GM04504 (cell line): Measurements from ENCODE around the gene CUX1.
"Not testable (repeated sequence)": the region's sequence is repeated elsewhere in the genome, so short reads cannot be mapped to it uniquely, and the experiment has no call there.

Experiments
- DNase-seq: peaks from one replicate; pipeline ENCODE4 v3.0.0-alpha.2; 2012; ENCODE audit warnings: low read depth

Gene CUX1, protein sequence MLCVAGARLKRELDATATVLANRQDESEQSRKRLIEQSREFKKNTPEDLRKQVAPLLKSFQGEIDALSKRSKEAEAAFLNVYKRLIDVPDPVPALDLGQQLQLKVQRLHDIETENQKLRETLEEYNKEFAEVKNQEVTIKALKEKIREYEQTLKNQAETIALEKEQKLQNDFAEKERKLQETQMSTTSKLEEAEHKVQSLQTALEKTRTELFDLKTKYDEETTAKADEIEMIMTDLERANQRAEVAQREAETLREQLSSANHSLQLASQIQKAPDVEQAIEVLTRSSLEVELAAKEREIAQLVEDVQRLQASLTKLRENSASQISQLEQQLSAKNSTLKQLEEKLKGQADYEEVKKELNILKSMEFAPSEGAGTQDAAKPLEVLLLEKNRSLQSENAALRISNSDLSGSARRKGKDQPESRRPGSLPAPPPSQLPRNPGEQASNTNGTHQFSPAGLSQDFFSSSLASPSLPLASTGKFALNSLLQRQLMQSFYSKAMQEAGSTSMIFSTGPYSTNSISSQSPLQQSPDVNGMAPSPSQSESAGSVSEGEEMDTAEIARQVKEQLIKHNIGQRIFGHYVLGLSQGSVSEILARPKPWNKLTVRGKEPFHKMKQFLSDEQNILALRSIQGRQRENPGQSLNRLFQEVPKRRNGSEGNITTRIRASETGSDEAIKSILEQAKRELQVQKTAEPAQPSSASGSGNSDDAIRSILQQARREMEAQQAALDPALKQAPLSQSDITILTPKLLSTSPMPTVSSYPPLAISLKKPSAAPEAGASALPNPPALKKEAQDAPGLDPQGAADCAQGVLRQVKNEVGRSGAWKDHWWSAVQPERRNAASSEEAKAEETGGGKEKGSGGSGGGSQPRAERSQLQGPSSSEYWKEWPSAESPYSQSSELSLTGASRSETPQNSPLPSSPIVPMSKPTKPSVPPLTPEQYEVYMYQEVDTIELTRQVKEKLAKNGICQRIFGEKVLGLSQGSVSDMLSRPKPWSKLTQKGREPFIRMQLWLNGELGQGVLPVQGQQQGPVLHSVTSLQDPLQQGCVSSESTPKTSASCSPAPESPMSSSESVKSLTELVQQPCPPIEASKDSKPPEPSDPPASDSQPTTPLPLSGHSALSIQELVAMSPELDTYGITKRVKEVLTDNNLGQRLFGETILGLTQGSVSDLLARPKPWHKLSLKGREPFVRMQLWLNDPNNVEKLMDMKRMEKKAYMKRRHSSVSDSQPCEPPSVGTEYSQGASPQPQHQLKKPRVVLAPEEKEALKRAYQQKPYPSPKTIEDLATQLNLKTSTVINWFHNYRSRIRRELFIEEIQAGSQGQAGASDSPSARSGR (N-terminal part only)

DNA sequence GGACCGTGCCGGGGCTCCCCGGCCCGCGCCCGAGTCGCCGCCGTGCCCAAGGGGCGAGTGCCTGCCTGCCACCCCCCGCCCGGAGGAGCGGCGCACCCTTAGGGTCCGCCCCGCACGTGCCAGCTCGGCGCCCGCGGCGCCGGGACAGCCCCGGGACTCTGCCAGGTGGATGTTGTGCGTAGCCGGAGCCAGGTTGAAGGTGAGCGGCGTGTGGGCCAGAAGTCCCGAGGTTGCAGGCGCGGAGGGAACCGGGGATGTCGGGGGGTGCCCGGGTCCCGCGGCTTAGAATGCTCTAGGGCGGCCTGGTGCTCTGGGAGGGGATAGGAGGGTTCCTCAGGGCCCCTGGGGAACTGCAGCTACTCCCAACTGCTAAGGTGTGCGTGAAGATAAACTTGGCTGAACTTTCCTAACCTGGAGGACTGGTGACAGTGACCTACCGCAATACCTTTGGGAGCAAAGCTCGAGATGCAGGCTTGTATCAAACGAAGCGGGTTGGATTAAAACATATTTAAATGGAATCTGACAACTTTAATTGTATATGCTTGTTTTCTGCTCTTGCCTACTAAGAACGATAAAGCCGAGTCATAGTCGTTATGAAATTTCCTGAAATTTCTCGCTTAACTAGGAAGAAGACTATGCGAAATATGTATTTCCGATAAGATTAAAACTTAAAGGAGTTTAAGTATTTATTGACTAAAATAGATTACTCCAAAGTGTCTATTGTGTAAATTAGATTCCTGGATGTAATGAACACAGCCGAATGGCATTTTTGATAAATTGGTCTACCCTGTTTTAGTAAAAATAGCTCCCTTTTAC is at the start of gene CUX1:
Gene CUX1, plus strand, starts transcription at position 156 of the 816 bp plus-strand sequence. Its CDS starts 14 bp downstream, at position 170.
- DNase-seq = no peak

DNA sequence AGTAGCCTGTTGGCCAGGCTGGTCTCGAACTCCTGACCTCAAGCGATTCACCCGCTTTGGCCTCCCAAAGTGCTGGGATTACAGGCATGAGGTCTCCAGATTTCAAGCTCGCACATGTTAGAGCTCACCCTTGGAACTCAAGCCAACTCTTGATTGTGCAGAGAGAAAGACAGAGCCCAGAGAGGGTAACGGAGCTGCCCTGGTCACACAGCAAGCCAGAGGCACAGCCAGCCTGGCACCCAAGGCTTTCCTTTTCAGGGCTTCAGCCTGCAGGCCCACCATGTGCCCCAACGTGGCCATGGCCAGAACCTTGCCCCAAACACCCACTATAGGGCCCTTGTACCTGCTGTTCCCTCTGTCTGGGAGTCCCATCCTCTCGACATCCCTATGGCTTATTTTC is 49.1 kb upstream of the CUX1 start:
- DNase-seq = no peak

DNA sequence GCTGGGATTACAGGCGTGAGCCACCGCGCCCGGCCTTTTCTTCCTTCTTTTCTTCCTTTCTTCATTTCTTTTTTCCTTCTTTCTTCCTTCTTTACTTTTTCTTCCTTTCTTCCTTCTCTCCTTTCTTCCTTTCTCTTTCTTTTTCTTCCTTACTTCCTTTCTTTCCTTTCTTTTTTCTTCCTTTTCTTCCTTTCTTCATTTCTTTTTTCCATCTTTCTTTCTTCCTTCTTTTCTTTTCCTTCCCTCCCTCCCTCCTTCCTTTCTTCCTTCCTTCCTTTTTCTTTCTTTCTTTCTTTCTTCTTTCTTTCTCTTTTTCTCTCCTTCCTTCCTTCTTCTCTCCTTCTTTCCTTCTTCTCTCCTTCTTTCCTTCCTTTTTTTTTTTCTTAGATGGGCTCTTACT is 47.0 kb upstream of the CUX1 start:
- no peak for DNase-seq

DNA sequence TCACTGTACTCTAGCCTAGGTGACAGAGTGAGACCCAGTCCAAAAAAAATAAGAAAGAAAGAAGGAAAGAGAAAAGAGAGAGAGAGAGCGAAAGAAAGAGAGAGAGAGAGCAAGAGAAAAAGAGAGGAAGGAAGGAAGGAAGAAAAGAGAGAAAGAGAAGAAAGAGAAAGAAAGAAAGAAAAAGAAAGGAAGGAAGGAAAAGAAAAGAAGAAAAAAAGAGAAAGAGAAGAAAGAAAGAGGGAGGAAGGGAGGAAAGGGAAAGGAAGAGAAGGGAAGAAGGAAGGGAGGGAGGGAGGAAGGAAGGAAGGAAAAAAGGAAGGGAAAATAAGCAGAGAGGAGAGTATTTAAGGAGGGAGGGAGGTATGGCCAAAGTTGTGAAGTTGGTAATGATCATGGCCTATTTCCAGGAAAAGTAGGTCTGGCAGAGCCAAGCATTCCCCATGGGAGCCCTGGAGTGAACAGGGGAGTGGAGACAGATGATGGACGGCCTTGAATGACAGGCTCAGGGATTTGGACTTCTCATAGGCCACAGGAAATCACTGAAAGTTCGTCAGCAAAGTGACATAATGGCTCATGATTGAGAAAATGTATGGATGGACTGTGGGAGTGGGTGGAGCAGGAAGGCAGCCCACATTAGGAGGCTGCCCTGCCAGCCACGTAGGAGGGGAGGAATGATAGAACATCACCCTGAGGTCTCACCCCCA is 44.8 kb upstream of the CUX1 start:
- DNase-seq = no peak

DNA sequence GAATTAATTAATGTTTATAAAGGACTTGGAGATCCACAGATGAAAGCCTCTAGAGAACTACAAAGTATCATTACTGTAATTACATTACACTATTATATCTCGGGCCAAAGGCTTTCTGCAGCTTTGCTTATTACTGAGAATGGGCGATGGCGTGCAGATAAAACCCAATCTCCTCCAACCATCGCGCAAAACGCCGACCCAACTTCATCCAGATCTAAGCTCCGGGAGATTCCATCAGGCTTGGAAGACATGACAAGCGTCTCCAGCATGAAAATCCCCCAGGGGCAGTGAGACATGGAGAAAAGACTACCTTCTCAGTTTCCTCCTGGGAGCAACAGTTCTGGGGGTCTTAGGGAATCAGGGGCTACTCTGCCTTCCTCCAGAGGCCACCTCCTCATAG is 42.2 kb upstream of the CUX1 start:
- no peak for DNase-seq

DNA sequence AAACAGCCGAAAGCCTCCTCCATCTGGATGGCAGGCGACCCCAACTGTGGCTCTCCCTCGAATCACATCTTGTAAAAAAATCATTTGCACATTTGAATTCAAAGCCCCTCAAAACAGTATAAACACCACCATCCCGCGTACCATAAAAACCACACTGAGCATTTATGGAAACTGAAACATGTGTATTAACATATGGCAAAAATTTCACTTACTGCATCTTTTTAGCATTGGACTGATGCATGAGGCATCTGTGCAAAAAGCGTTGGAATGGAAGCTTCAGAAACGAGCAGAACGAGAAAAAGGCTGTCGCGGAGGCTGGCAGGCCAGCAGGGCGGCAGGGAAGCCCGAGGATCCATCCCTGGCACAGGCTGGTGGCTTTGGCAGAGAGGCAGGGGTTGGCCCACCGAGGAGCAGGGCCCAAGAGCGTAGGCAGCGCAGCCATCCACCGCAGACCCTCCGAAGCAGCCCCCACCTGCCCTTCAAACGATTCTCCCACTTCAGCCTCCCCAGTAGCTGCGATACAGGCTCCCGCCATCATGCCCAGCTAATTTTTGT is 39.3 kb upstream of the CUX1 start:
- no peak for DNase-seq

DNA sequence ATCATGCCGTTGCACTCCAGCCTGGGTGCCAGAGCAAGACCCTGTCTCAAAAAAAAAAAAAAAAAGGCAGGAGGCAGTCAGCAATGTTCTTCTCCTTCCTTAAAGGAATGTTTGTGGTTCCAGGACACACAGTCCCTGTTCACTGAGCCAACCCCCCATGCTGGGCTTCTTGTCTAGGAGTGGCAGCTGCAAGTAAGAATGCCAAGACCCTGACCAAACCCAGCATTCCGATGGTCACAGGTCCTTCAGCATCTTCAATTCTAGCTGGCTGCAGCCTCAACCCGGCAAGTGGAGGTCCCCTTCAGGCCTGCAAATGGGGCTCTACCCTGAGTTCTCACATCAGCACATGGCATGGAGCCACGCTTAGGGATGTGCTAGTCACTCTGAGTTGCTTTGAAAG is 38.2 kb upstream of the CUX1 start:
- no peak for DNase-seq

DNA sequence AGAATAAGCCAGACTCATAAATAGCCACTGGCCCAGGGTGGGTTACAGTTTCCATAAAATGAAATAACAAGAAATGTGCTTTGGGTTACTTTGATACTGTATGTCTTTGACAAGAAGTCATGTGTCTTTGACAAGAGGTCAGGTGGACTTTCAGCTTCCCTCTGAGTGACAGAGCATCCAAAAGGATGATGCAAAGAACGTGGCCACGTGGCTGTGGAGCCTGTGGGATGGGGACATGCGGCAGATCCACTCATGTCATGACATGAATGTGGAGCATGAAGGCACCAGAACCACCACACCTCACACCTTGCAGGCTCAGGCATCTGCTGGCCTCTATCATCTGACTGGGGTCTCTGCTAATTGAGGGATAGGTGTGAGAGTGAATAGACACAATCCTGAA is 37.1 kb upstream of the CUX1 start:
- no peak for DNase-seq

DNA sequence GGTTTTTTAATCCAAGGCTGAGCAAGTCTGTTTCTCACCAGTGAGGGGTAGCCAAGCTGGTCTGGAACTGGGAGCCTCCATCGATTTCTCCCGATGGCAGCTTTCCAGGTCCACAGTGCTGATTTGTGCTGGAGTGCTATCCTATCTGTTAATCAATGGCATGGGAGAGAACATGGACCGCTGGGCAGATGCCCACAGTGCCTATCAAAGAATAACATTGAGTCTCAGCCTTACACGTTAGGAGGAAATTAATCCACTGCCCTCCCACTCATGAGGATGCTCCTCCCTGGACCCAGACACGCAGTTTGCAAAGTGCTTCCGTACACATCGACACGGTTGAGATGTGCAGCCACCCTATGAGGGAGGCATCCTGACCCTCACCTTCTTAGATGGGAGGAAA is 36.0 kb upstream of the CUX1 start:
- DNase-seq = no peak

DNA sequence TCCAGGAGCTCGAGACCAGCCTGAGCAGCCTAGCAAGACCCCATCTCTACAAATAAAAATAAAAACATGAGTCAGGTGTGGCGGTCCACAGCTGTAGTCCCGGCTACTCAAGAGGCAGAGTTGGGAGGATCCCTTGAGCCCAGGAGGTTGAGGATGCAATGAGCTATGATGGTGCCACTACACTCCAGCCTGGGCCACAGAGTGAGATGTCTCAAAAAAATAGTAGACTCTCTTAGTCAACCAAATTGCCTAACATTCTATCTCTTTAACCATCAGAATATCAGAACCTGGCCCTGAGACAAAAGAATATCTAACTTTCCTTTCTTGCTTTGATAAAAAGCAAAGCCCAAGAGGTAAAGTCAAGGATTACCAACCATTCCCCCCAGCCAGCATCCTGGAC is 35.0 kb upstream of the CUX1 start:
- DNase-seq = no peak

DNA sequence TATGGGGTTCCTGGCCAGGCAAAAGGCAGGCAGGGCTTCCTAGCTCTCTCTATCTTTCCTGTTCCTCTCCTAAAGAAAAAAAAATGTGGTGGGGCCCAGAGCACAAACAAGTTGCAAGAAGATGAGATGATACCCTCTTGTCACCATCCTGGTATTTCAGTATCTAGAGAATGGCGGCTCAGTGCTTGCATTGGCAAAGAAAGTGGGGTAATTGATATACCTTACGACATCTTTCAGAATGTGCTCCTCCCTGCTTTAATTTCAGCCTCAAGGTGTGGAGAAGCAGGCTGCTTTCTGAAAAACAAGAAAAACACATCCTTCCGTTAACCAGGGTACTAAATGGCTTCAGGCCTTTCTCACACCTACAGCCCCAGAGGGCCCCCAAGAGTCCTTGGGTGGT is 34.5 kb upstream of the CUX1 start:
- DNase-seq = no peak

DNA sequence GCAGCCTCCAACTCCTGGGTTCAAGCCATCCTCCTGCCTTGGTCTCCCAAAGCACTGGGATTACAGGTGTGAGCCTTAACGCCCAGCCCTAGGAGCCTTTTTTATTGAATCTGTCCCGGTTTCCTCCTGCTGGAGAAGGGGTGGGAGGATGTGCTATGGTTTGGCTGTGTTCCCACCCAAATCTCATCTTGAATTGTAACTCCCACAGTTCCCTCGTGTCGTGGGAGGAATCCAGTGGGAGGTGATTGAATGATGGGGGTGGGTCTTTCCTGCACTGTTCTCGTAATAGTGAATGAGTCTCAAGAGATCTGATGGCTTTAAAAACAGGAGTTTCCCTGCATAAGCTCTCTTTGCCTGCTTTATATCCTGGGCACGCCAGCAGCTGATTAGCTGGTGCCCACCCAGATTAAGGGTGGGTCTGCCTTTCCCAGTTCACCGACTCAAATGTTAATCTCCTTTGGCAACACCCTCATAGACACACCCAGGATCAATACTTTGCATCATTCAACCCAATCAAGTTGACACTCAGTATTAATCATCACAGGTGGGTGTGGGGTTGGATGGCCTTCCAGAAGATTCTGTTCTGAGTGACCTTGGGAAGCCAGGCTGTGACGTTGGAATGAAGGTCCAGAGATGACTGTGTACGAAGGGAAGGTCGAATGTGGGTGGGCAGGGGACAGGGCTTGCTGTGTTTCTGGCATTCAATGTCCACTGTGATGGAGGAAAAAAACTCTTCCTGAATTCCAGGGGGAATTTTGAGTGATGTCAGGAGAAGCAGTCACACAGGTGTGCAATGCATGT is 33.8 kb upstream of the CUX1 start:
- no peak for DNase-seq

DNA sequence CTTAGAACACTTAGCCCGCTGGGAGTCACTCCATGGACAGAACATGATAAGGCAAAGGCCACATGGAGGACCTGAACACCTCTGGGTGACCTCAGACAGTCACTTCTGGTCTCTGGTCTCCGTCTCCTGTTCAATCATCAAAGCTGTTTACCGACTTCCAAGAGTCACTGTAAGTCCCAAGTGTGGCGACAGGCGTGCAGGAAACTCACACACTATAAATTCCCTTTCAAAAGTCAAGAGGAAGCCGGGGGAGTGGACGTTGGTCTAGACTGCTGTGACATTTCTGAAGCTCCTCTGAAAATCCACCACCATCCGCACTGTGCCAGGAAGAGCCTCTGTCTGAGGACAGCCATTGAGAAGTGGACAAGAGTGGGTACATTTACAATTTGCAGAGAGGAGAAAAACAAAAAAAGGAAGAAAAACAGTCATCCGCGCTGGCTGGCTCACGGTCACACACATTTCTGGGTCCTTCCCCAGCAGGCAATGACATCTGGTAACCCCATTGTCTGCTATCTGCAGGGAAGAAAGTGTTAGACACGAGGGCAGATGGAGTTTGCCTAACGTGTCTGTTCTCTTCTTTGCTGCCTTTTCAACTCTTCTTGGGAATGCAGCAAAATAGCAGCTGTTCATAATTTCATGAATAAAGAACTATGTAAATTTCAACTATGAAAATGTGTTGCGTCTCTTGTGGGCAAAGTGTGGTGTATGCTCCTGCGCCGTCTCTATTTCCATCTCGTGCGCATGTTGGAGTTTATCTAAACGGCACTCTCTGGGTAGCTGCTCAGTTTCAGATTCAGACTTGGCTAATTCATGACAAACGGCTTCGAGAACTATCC is 32.9 kb upstream of the CUX1 start:
- DNase-seq = no peak

DNA sequence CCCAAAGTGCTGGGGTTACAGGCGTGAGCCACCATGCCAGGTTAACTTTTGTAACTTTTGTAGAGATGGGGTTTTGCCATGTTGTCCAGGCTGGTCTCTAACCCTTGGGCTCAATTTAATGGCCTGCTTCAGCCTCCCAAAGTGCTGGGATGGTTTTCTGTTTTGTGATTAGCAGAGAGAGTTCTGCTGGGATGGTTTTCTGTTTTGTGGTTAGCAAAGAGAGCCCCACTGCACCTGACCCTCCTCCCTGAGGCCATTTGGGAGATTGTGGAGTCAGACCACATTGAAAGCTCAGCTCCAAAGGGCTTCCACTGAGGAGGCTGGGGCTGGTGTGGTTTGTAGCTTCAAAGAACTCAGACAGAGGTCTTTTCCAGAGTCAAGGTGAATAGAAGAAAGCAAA is 29.6 kb upstream of the CUX1 start:
- DNase-seq = no peak

DNA sequence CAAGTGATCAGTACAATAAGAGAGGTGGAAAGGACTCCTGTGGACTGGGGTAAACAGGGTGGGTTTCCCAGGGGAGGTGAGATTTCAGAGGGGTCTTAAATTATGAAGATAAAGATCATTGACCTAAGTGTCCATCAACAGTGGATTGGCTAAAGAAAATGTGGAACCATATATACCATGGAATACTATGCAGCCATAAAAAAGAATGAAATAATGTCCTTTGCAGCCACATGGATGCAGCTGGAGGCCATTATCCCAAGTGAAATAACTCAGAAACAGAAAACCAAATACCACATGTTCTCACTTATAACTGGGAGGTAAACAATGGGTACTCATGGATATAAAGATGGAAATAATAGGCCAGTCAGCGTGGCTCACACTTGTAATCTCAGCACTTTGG is 28.9 kb upstream of the CUX1 start:
- DNase-seq = no peak

DNA sequence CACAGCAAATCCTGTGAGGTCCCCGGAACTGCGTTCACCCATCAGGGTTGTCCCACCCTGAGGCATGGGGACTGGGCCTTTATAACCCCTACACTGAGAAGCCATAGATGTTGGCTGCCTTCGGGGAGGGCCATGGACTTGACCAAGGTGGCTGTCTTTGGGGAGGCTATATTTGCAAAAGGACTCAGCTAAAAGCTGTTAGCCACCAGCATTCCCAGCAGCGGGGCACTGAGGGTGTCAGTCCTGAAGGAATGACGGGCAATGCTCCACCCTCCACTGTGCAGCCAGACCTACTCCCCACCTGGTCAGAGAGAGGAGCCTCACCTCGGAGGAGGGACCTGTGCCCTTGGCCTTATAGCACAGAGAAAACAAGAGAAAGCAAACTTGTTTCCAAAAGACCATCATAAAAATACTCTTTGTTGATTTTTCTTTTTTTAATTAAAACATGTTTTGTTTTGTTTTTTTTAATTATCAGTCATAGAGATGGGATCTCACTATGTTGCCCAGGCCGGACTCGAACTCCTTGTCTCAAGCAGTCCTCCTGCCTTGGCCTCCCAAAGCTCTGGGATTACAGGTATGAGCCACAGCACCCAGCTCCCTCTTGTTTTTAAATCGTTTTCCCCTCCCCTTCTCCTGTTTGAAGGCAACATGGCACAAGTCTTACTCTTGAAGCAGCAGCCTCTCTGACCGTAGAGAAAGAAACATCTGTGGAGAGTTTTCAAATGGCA is 26.7 kb upstream of the CUX1 start:
- no peak for DNase-seq

DNA sequence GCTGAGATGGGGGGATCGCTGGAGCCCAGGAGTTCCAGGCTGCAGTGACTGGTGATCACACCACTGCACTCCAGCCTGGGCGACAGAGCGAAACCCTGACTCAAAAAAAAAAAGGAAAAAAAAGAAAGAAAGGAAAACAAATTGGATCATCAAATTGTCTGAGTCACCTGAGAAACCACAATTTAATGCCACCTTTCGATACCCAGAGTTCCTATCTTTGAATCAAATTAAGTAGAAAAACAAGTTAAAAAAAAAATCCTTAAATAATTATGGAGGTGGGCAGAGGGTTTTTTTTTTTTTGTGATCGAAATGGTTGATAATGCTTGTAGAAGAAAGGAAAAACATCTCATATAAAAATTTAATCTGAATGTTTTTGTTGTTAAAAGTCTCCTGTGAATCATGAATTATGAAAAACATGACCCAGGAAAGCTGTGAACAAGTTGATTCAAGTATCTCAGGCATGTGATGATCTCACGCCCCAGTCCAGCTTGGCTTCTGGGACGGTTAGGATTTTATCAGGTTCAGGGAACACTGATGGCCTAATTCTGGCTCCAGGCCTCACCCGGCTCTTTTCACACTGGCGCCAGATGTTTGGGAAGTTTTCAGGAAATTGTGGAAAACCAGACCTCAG is 25.3 kb upstream of the CUX1 start:
- DNase-seq = peak; percentile 75

DNA sequence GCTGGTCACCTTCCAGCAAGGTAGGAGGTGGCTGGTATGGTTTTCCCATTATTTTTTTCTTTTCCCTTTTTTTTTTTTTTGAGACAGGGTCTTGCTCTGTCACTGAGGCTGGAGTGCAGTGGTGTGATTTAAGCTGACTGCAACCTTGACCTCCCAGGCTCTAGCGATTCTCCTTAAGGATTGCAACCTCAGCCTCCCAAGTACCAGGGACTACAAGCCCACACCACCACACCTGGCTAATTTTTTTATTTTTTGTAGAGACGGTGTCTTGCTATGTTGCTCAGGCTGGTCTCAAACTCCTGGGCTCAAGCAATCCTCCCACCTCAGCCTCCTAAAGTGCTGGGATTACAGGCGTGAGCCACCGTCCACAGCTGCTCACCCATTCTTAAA is 24.7 kb upstream of the CUX1 start:
- DNase-seq = not testable (repeated sequence)
